GM12891 (cell line): ENCODE measurements around the gene RNF125.

Experiments used
- POLR2A ChIP-seq: IDR thresholded peaks from 2 replicates; pipeline ENCODE4 v1.6.1; 2011; ENCODE audit warnings: low read depth, low read length, control low read depth
- POLR2AphosphoS5 ChIP-seq: IDR thresholded peaks from 2 replicates; pipeline ENCODE4 v1.6.1; 2011; ENCODE audit warnings: low read depth, low read length, control low read depth
- POU2F2 ChIP-seq: IDR thresholded peaks from 2 replicates; pipeline ENCODE4 v1.6.1; 2011; ENCODE audit warnings: low read depth, mild to moderate bottlenecking, control low read depth, low read length, moderate library complexity
- SPI1 ChIP-seq: IDR thresholded peaks from 2 replicates; pipeline ENCODE4 v1.6.1; 2011; ENCODE audit warnings: low read depth, low read length, control low read depth

GRCh38 chr18:32112826-32113225, 94.2 kb downstream of the RNF125 start:
- TF ChIP-seq SPI1 (no peak), POLR2AphosphoS5 (no peak), POLR2A (no peak), POU2F2 (no peak)
